Endometrial microvascular endothelial cells (primary cell): ENCODE data around the gene C19orf73. TPM values are rescaled to one million over a fixed set of nuclear protein-coding genes. Genes with fewer than 3 reads are reported as not detected.

ENCODE experiments used
- in situ Hi-C: cut with HindIII; loops from 2 replicates; pipeline ENCODE4 v1.10.0; 2017; ENCODE audit warnings: low sequenced_read_pairs, low pct_unique_long_range_greater_than_20kb; ENCODE audit errors: inconsistent ontology term
- total RNA-seq: library from RNA; depleted of rRNA; stranded (reverse); fragments of >200 nt; gene quantifications from one replicate; pipeline ENCODE4 v1.2.3, GENCODE V29; 2015; ENCODE audit errors: inconsistent ontology term

Gene C19orf73
- total RNA-seq, 1 donor from 2014 or later, result 0.74 TPM

DNA sequence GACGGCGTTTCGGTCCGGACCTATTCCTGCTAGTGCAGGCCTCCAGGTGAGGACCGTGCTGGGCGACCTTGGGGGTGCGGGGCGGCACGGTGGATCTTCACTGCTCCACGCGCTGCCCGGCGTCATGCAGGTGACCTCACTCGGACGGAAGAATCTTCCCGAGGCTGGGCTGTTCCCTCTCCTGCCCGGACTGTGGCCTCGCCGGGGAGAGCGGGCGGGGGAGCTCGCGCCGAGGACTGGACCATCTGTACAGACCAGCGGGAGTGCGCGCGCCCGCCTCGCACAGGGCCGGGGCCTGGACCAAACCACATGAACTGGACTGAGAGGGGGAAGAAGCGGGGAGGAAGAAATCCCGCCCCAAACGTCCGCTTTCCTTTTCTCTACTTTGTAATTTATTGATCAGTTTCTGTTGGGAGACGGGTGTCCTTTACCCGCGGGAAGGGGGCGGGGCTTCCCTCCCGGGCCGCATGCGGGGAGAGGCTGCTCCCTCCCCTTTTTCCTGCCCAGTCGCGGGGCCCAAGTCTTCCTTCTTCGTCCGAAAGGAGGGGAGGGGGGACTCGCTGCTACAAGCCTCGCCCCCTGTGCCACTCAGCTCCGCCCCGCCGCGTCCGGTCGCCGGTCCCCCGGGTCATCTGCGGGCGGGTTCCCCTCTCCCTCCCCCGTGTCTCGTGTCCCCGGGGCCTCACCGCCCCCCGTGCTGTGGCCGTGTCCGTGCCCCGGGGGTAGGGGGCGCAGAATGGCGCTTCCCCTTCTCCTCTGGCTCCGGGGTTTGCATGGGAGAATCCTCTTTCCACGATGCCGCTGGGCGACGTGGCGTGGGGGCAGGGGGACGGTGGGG lies 31.4 kb upstream of the C19orf73 start:
- in situ Hi-C loops, result no loop called here

GRCh38 chr19:49149652-49150105 lies 30.7 kb upstream of the C19orf73 start:
- in situ Hi-C loops, result loop anchor here (10.0 kb wide), 1 partner anchor 45 kb away; no protein-coding TSS in a partner anchor

DNA sequence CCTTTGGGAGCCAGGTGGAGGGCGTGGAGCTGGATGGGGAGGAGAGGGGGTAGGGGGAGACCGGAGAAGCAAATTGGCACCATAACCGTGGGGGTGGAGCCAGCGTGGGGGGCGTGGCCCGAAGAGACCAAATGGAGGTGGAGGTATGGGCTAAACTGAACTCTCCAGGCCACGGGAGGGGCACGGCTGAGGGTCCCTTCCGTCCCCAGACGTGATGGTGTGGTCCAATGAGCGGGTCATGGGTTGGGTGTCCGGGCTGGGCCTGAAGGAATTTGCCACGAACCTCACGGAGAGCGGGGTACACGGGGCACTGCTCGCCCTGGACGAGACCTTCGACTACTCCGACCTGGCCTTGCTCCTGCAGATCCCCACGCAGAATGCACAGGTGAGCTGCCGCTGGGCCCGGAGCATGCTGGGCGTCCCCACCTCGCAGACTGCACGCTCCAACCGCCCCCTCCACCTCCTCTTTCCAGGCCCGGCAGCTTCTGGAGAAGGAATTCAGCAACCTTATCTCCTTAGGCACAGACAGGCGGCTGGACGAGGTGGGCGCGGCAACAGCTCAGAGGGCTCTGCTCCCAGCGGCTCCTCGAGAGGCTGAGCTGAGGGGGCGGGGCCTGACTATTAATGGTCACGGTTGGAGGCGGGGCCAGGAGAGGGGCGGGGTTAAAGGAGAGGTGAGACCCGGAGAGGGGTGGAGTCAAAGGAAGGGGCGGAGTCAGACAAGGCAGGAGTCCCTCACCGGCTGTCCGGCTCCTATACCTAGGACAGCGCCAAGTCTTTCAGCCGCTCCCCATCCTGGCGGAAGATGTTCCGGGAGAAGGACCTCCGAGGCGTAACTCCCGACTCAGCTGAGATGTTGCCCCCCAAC lies 30.1 kb upstream of the C19orf73 start:
- in situ Hi-C loops, result loop anchor here (10.0 kb wide), 1 partner anchor 46 kb away; no protein-coding TSS in a partner anchor

GRCh38 chr19:49148044-49148682 lies 29.2 kb upstream of the C19orf73 start:
- in situ Hi-C loops, result loop anchor here (10.0 kb wide), 1 partner anchor 47 kb away; no protein-coding TSS in a partner anchor

DNA sequence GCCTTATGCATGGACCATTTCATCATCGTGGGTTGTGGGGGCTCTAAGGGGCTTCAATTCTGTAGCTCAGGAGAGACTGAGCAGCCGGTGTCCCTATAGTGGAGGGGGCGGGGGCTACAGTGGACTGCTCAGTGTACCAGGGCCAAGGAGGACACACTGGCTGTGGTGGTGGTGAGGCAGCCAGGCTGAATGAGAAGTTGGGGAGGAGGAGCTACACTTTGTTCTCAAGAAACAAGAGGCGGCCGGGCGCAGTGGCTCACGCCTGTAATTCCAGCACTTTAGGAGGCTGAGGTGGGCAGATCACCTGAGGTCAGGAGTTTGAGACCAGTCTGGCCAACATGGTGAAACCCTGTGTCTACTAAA lies 27.4 kb upstream of the C19orf73 start:
- in situ Hi-C loops, result loop anchor here (10.0 kb wide), 1 partner anchor 48 kb away; no protein-coding TSS in a partner anchor

- in situ Hi-C loops, result loop anchor here (10.0 kb wide), 1 partner anchor 49 kb away; no protein-coding TSS in a partner anchor
Measured at GRCh38 chr19:49145573-49146407, 26.8 kb upstream of the C19orf73 start.

- in situ Hi-C loops, result loop anchor here (10.0 kb wide), 1 partner anchor 52 kb away; no protein-coding TSS in a partner anchor
Measured at GRCh38 chr19:49142866-49143335, 24.0 kb upstream of the C19orf73 start.

DNA sequence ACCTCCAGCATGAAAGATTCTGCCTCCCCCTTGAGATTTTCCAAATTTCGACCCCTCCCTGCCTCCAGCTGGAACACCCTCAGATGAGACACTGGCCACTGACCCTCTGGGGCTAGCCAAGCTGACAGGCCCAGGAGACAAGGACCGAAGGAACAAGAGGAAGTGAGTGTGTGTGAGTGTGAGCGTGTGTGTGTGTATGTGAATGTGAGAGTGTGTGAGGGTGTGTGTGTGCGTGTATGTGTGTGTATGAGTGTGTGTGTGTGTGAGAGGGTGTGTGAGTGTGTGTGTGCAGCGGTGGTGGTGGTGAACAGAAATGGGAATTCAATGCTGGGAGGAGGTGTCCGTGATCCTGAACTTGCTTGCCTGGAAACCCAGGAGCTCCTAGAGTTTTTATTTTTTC lies 22.4 kb upstream of the C19orf73 start:
- in situ Hi-C loops, result loop anchor here (10.0 kb wide), 1 partner anchor 53 kb away; no protein-coding TSS in a partner anchor

- in situ Hi-C loops, result loop anchor here (10.0 kb wide), 1 partner anchor 54 kb away; no protein-coding TSS in a partner anchor
Measured at GRCh38 chr19:49140951-49141350, 22.0 kb upstream of the C19orf73 start.

GRCh38 chr19:49136771-49137171 lies 17.8 kb upstream of the C19orf73 start:
- in situ Hi-C loops, result no loop called here

DNA sequence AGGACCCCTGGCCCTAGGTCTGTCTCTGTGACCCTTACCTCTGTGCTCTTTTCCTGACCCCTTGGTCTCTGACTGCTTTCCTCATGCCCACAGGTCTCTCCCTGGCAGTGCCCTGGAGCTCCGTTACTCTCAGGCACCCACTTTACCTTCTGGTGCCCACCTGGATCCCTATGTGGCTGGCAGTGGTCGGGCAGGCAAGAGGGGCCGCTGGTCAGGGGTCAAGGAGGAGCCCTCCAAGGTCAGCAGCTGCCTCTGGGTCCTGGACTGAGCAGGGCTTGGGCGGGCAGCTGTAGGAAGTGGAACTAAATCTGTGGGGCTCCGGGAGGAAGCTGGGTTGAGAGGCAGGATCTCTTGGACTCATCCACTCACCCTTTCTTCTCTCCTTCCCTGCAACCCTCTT lies 16.7 kb upstream of the C19orf73 start:
- in situ Hi-C loops, result no loop called here

DNA sequence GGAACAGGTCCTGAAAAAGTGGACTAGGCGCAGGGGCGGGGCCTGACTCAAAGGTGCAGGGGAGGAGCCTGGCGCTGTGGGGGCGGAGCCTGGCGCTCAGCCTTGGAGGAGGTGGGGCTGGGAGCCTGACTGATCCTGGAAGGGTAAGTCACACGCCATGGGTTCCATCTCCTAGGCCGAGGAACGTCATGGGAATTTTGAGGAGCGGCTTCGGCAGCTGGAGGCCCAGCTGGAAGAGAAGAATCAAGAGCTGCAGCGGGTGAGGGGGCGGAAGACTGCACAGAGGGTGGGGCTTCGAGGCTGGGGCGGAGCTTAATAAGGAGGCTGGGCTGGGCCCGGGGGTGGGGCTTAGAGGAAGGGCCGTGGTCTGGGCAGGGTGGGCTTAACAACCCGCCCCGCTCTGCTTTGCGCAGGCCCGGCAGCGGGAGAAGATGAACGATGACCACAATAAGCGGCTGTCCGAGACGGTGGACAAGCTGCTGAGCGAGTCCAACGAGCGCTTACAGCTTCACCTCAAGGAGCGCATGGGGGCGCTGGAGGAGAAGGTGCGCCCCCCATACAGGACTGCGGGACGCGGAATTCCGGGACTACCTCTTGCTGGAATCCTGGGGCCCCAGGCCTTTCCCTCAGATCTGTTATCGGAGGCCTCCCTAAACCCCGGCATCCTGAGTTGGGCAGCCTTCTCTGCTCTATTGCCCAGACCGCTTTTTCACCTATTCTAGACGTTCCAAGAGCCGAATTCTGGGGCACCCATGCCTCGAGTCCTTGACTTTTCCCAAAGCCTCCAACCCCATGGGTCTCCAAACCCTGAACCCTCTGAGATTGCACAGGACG lies 14.9 kb upstream of the C19orf73 start:
- in situ Hi-C loops, result no loop called here

- in situ Hi-C loops, result no loop called here
Measured at GRCh38 chr19:49132974-49133609, 14.1 kb upstream of the C19orf73 start.

DNA sequence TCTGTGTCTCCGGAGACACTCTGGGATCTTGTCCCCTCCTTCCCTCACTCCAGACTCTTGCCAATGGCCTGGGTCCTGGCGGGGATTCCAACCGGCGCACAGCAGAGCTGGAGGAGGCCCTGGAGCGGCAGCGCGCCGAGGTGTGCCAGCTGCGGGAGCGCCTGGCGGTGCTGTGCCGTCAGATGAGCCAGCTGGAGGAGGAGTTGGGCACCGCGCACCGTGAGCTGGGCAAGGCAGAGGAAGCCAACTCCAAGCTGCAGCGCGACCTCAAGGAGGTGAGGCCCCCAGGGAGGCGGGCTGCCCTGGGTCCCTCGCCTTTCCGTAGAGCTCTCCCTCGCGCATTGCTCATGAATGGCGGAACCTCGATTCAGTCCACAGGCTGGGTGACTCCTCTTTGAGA lies 11.4 kb upstream of the C19orf73 start:
- in situ Hi-C loops, result no loop called here

DNA sequence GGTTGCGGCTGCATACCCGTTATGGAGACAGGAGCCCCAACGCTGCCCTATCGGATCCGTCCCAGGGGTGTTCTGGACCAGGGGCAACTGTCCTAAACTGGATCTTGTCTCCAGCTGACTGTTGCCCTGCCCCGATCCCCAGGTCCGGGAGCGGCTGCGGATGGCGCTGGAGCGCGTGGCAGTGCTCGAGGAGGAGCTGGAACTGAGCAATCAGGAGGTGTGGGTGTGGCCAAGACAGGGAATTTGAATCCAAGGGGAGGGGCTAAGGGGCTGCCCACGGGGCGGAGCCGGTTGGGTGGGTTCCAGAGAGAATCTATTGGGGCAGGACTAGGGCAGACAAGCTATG lies 10.3 kb upstream of the C19orf73 start:
- in situ Hi-C loops, result no loop called here

DNA sequence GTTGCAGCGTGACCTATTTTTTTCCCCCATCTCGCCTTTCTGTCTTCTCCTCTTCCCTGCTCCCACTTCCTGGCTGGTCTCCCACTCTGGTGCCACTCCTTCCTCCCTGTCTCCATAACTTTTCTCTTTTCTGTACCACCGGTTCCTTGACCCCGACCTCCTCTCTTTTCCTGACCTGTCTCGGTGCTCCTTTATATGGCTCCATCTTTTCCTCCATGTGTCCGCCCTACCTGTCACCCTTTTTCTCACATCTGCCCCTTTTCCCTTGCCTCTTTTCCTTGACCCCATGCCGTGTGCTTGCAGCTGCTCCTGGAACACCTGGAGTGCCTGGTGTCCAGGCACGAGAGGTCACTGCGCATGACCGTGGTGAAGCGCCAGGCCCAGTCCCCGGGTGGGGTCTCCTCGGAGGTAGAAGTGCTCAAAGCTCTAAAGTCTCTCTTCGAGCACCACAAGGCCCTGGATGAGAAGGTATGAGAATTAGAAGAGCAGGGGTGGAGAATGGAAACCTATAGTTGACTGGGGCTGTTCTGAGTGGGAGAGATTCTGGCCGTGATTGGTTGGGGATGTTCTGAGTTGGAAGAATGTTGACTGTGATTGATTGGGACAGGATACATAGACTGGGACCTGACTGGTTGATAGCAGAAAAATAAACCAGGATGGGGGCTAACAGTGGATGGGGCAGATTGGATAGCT lies 9.7 kb upstream of the C19orf73 start:
- in situ Hi-C loops, result no loop called here
